ENCODE results near the gene LONRF2. TPM values are rescaled to one million over a fixed set of nuclear protein-coding genes. Genes with fewer than 3 reads are reported as not detected.

Gene LONRF2
- total RNA-seq, 1 experiment from 2014 or later = 0.33 TPM

DNA sequence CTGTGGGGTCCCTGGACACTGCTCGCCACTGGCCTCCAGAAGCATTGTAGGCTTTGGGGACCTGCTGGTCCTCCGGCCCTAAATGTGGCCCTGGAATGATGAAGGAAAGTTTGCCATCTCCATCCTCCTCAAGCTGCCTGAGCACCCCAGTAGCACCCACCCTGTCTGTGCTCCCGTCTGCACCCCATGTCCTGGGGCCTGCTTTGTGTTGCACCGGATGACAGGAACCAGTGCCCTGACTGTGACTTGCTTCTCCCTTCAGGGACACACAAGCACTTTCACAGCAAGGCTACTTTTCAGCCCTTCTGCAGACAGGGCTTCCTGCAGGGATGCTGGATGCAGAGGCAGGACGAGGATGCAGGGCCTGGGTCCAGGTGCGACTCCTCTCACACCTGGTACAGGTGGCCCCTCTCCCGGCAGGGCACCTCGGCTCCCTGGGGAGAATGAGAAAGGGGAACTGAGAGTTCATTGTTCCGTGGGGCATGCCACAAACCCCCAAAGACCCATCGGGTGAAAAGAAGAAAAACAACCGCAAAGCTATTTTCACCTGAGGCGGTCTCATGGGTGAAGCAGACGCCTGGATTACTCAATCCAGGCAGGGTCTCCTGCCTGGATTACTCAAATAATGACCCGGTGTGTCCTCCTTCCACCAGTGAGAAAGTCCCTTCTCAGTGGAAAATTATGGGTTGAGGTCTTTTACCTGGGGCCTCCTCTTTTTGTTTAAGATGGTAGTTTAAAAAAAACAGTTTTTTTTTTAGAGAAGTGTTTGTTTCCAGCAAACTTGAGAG lies 74.9 kb downstream of the LONRF2 start:
- ATAC-seq = no peak
- Mint-ChIP-seq H3K36me3 (no peaks in the 10 kb centered on the region), H3K27ac (no peak overlapping the region), H3K4me1 (no peaks in the 10 kb centered on the region; the same call in 1 of the 2 replicates), H3K9me3 (no peaks in the 10 kb centered on the region; the same call in 1 of the 2 replicates), H3K27me3 (ENCODE audit: low read depth) (peaks cover 3% of the 10 kb centered on the region; the same call in 1 of the 2 replicates), H3K4me3 (no peak overlapping the region)
- TF ChIP-seq NFATC4 (CRISPR knock-in tag; IDR thresholded peaks at IDR 0.05) (no peak), ZNF423 (CRISPR knock-in tag; IDR thresholded peaks at IDR 0.05) (peak; percentile 95)
- ChIA-PET CTCF (interaction anchor here (1.2 to 3.8 kb wide), 5 partner anchors 8 to 142 kb away, joined by 3 to 76 read pairs (median 6); no protein-coding TSS in a partner anchor), POLR2A (no interaction called here)
- no peak for DNase-seq (ENCODE audit: low spot score)

DNA sequence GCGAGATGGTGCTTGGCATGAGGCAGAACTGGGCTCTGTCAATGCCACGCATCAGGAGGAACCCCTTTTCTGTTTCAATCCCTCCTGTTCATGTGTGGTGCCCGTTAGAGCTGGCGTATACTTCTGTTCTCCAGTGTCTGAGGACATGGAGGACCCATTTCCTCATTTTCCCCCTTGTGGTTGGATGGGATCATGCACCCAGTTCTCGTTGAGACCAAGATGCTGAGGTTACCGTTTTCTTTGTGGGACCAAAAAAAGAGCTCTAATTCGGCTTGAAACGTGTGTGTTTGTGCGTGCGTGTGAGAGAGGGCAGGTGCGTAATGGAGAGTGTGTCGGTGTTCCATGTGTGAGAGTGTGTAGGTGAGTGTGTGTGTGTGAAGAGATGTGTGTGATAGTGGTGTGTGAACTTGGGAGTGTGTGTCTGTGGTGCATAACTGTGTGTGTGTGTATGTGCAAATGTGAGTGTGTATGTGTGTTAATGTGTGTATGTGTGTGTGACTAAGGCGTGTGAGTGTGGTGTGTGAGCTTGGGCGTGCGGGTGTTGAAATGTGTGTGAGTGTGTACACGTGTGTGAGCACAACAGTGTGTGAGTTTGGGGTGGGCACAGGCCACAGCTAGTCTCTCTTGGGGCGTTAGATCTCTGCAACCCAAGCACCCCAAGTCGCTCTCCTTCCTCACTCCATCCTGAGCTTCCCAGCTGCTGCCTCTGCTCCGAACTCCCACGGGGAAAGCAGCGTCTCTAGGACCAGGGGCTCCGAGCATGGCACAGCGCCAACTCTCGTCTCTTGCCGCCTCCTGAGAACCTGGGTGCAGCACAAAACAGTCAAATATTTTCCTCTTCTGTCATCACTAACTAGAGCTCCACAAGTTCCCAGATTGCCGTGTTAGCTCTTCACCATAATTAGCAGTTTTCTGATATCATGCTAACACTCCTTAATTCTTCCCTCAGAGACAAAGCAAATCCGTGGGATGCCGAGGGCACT lies 75.8 kb downstream of the LONRF2 start:
- Mint-ChIP-seq H3K27me3 (ENCODE audit: low read depth) (peaks cover 3% of the 10 kb centered on the region; the same call in 1 of the 2 replicates), H3K4me1 (no peaks in the 10 kb centered on the region; the same call in 1 of the 2 replicates), H3K4me3 (no peak overlapping the region), H3K36me3 (no peaks in the 10 kb centered on the region), H3K27ac (no peak overlapping the region), H3K9me3 (no peaks in the 10 kb centered on the region; the same call in 1 of the 2 replicates)
- ATAC-seq = peak; percentile 47
- CTCF ChIA-PET = interaction anchor here (0.5 to 3.8 kb wide), 22 partner anchors 9 to 687 kb away, joined by 3 to 76 read pairs (median 4); no protein-coding TSS in a partner anchor
- POLR2A ChIA-PET = no interaction called here
- no peak for TF ChIP-seq FOXK1 (CRISPR knock-in tag; IDR thresholded peaks at IDR 0.05)
- TF ChIP-seq, protein P1, sequence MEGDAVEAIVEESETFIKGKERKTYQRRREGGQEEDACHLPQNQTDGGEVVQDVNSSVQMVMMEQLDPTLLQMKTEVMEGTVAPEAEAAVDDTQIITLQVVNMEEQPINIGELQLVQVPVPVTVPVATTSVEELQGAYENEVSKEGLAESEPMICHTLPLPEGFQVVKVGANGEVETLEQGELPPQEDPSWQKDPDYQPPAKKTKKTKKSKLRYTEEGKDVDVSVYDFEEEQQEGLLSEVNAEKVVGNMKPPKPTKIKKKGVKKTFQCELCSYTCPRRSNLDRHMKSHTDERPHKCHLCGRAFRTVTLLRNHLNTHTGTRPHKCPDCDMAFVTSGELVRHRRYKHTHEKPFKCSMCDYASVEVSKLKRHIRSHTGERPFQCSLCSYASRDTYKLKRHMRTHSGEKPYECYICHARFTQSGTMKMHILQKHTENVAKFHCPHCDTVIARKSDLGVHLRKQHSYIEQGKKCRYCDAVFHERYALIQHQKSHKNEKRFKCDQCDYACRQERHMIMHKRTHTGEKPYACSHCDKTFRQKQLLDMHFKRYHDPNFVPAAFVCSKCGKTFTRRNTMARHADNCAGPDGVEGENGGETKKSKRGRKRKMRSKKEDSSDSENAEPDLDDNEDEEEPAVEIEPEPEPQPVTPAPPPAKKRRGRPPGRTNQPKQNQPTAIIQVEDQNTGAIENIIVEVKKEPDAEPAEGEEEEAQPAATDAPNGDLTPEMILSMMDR (IDR thresholded peaks at IDR 0.05) = peak; percentile 57
- DNase-seq (ENCODE audit: low spot score) = peak; percentile 29

DNA sequence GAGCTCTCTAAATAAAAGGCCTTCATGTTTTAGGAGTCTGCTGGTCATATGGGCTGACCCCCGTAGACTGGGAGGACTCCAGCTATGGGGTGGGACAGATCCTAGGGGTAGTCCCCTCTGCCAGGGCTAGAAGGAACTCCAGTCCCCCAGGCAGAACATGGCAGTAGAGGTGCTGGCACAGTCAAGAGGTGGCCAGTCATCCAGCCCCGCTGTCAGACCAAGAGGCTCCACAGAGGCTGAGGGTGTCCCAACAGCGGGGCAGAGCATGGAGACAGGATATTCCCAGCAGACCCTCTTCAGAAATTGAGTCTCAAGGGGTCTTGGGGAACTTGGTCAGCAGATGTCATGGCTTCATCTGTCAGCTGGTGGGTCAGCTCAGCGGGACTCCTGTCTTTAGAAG lies 76.6 kb downstream of the LONRF2 start:
- CTCF ChIA-PET = interaction anchor here (1.1 to 3.8 kb wide), 11 partner anchors 11 to 687 kb away, joined by 3 to 76 read pairs (median 6); no protein-coding TSS in a partner anchor
- Mint-ChIP-seq H3K27ac (no peak overlapping the region), H3K27me3 (ENCODE audit: low read depth) (peaks cover 4% of the 10 kb centered on the region; the same call in 1 of the 2 replicates), H3K4me1 (peaks cover 1% of the 10 kb centered on the region), H3K4me3 (no peak overlapping the region), H3K36me3 (no peaks in the 10 kb centered on the region), H3K9me3 (no peaks in the 10 kb centered on the region; the same call in 1 of the 2 replicates)
- ATAC-seq (no peak), DNase-seq (ENCODE audit: low spot score) (no peak)
- POLR2A ChIA-PET = no interaction called here
- TF ChIP-seq, protein P2, sequence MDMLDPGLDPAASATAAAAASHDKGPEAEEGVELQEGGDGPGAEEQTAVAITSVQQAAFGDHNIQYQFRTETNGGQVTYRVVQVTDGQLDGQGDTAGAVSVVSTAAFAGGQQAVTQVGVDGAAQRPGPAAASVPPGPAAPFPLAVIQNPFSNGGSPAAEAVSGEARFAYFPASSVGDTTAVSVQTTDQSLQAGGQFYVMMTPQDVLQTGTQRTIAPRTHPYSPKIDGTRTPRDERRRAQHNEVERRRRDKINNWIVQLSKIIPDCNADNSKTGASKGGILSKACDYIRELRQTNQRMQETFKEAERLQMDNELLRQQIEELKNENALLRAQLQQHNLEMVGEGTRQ (CRISPR knock-in tag; IDR thresholded peaks at IDR 0.05) = no peak
- no peak for TF ChIP-seq ZNF138 (CRISPR knock-in tag; conservative IDR thresholded peaks at IDR 0.05)
- TF ChIP-seq ZNF396 (CRISPR knock-in tag; IDR thresholded peaks at IDR 0.05; ENCODE audit: borderline replicate concordance) = no peak

DNA sequence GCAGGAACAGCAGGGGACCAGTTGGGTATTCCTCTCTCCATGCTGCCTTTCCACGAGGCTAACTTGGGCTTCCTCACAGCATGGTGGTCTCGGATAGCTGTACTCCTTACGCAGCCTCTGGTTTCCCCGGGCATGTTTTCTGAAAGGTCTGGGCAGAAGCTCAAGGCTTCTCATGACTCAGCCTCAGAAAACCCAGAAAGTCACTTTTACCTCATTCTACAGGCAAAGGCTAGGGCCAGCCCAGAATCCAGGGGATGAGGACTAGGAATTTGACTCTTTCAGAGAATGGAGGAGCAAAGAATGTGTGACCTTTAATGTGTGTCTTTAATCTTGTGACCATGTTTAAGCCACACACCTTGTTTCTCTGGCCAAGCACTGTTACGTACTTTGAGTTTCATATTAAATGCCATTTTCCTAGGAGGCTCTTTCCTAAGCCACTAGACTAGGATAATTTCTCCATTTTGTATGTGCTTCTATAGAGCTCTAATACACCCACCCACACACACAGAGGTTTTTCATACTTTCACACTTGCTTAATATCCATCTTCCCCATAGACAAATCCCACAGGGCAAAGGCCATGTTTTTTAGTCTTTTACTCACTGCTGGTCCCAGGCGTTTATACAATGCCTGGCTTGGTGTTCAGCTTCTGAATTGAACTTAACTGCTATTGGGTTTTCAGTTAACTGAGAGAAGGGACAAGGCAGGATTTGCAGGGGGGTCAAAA lies 77.3 kb downstream of the LONRF2 start:
- no peak for TF ChIP-seq SP1 (CRISPR knock-in tag; conservative IDR thresholded peaks at IDR 0.05)
- DNase-seq (ENCODE audit: low spot score) (no peak), ATAC-seq (no peak)
- H3K9me3 Mint-ChIP-seq = no peaks in the 10 kb centered on the region; the same call in 1 of the 2 replicates
- H3K27me3 Mint-ChIP-seq (ENCODE audit: low read depth) = peaks cover 6% of the 10 kb centered on the region; the same call in 1 of the 2 replicates
- H3K4me1 Mint-ChIP-seq = peaks cover 5% of the 10 kb centered on the region
- ChIA-PET POLR2A (no interaction called here), CTCF (interaction anchor here (0.8 to 3.8 kb wide), 7 partner anchors 17 to 686 kb away, joined by 3 to 76 read pairs (median 6); no protein-coding TSS in a partner anchor)
- H3K4me3 Mint-ChIP-seq = no peak overlapping the region
- no peak overlapping the region for H3K27ac Mint-ChIP-seq
- no peaks in the 10 kb centered on the region for H3K36me3 Mint-ChIP-seq

All from WTC11 (cell line).